GM12878 (cell line): ENCODE measurements around the gene SLC1A2. TPM values are rescaled to one million over a fixed set of nuclear protein-coding genes. Genes with fewer than 3 reads are reported as not detected.

Experiments used
- ATAC-seq: fragments of 200-7000 bp; cut with Tn5 transposase; 3 replicates; pipeline ENCODE4 v1.9.1; 2020; ENCODE audit warnings: mild to moderate bottlenecking, moderate library complexity
- BruUV-seq: library from RNA; stranded (reverse); fragments of 400-500 nt; replicated peaks from 2 replicates; lab custom pipeline; 2021; lab: Mats Ljungman, UMichigan
- CTCF ChIA-PET: fragments of 300-600 bp; sonication (Branson Sonifier 250); formaldehyde crosslinking; extraction: SDS; loops from one replicate; lab custom pipeline; 2021; ENCODE audit warnings: inconsistent platforms; lab: Yijun Ruan, JAX
- POLR2A ChIA-PET: fragments of 350-600 bp; formaldehyde crosslinking; extraction: SDS; loops from one replicate; lab custom pipeline; 2021; ENCODE audit warnings: inconsistent platforms; lab: Charles Lee
- RAD21 ChIA-PET: fragments of 300-600 bp; sonication (Branson Sonifier 250); formaldehyde crosslinking; loops from one replicate; lab custom pipeline; 2023; ENCODE audit warnings: antibody characterized with exemption; ENCODE audit not compliant: unreplicated experiment; lab: Charles Lee
- SMC1A ChIA-PET: fragments of 300-600 bp; sonication (Branson Sonifier 250); formaldehyde crosslinking; loops from one replicate; lab custom pipeline; 2023; ENCODE audit not compliant: unreplicated experiment, uncharacterized antibody; lab: Charles Lee
- DNase-seq: peaks from one replicate; pipeline ENCODE4 v3.0.0-alpha.2; 2011; ENCODE audit warnings: low read depth, low spot score
- FAIRE-seq: peaks from 3 replicates; lab custom pipeline; 2011; peaks lifted over from hg19 to GRCh38; lab: Jason Lieb, UNC
- H2AFZ ChIP-seq: 2 replicates; pipeline ENCODE4 v1.6.0; 2011; ENCODE audit warnings: low read depth, low read length, control low read depth; ENCODE audit not compliant: control insufficient read depth
- H3K27ac ChIP-seq: 2 replicates; pipeline ENCODE4 v1.5.1; 2011; ENCODE audit warnings: control low read depth; ENCODE audit not compliant: control insufficient read depth, insufficient read depth
- H3K27me3 ChIP-seq, 2 experiments: replicated peaks in 1 of 2; 2 replicates each; pipeline versions ENCODE4 v1.6.0 to v1.6.1; 2011; ENCODE audit warnings: low read length in 1 of 2; ENCODE audit not compliant: control insufficient read depth in 2 of 2, insufficient read depth in 2 of 2
- H3K36me3 ChIP-seq, 2 experiments: 2 replicates each; pipeline ENCODE4 v1.5.1; 2011; ENCODE audit warnings: low read length in 1 of 2; ENCODE audit not compliant: control insufficient read depth in 2 of 2, insufficient read depth in 2 of 2
- H3K4me1 ChIP-seq: 2 replicates; pipeline ENCODE4 v1.6.1; 2011; ENCODE audit warnings: mild to moderate bottlenecking, low read length, moderate library complexity, mixed read lengths; ENCODE audit not compliant: control insufficient read depth, insufficient read depth
- H3K4me2 ChIP-seq: 2 replicates; pipeline ENCODE4 v1.6.0; 2011; ENCODE audit warnings: control low read depth; ENCODE audit not compliant: control insufficient read depth, insufficient read depth
- H3K4me3 ChIP-seq: fragments of 200-600 bp; sonication (generic); 2 replicates; pipeline ENCODE4 v1.5.1; 2016
- H3K79me2 ChIP-seq: 2 replicates; pipeline ENCODE4 v1.6.0; 2011; ENCODE audit warnings: low read length; ENCODE audit not compliant: control insufficient read depth, insufficient read depth
- H3K9ac ChIP-seq: 2 replicates; pipeline ENCODE4 v1.8.0; 2011; ENCODE audit warnings: low read length, control low read depth, mixed read lengths; ENCODE audit not compliant: control insufficient read depth, insufficient read depth
- H3K9me3 ChIP-seq: replicated peaks from 3 replicates; pipeline ENCODE4 v1.5.1; 2011; ENCODE audit warnings: mild to moderate bottlenecking, low read length; ENCODE audit not compliant: control insufficient read depth, insufficient read depth
- H4K20me1 ChIP-seq: 2 replicates; pipeline ENCODE4 v1.6.0; 2011; ENCODE audit not compliant: control insufficient read depth, insufficient read depth
- CTCF ChIP-seq, 3 experiments: IDR thresholded peaks in 2 of 3; conservative IDR thresholded peaks in 1 of 3; 2 replicates each; pipeline ENCODE4 v1.5.1; 2011; ENCODE audit warnings: low read depth in 3 of 3, low read length in 3 of 3, mild to moderate bottlenecking in 3 of 3, control low read depth in 2 of 3, moderate library complexity in 2 of 3, inconsistent platforms in 1 of 3, mixed read lengths in 1 of 3; ENCODE audit not compliant: control insufficient read depth in 2 of 3, insufficient read depth in 1 of 3; ENCODE audit errors: extremely low read depth in 1 of 3
- E2F4 ChIP-seq: IDR thresholded peaks from 2 replicates; pipeline ENCODE4 v1.6.1; 2012; ENCODE audit warnings: low read depth, low read length, improper control_type of control experiment
- HCFC1 ChIP-seq: fragments of 150-350 bp; IDR thresholded peaks from 2 replicates; pipeline ENCODE4 v1.6.1; 2014; ENCODE audit warnings: low read length
- MEF2A ChIP-seq: IDR thresholded peaks from 2 replicates; pipeline ENCODE4 v1.6.1; 2011; ENCODE audit warnings: low read depth, mild to moderate bottlenecking, low read length, moderate library complexity; ENCODE audit not compliant: insufficient read depth
- RCOR1 ChIP-seq: conservative IDR thresholded peaks from 2 replicates; pipeline ENCODE4 v1.6.1; 2012; ENCODE audit warnings: low read depth, low read length, improper control_type of control experiment
- WGBS: methylation state at CpG from one replicate; pipeline ENCODE4 v1.1.6; 2016; ENCODE audit warnings: low lambda C conversion rate; ENCODE audit not compliant: insufficient replicate concordance, insufficient coverage; ENCODE audit errors: missing lambda C conversion rate; 5-methylcytosine and 5-hydroxymethylcytosine counted together
- in situ Hi-C: fragments of 300-500 bp; cut with MboI; formaldehyde crosslinking; loops from 9 replicates; pipeline ENCODE4 v1.14.3; 2018; ENCODE audit warnings: mixed read lengths
- intact Hi-C: fragments of 100-400 bp; cut with micrococcal nuclease; formaldehyde crosslinking; loops from one replicate; pipeline ENCODE4 v1.14.2; 2022; ENCODE audit not compliant: unreplicated experiment
- polyA plus RNA-seq, 11 experiments: library from polyadenylated mRNA; depleted of rRNA in 4 of 11; unstranded in 6 of 11; stranded (reverse) in 5 of 11; fragments of >200 nt; fragmentation: Nextera tagmentation in 4 of 11; fragmentation: Illumina TruSeq in 1 of 11; extraction: Ambion mirVana in 4 of 11; extraction: Trizol in 1 of 11; gene quantifications; 1 replicate in 1 of 11; 2 replicates in 10 of 11; pipeline versions ENCODE4 v1.2.1 to v1.2.3, GENCODE V29; 2011 to 2016; ENCODE audit warnings: inconsistent platforms in 2 of 11, missing spikeins in 2 of 11, low read depth in 1 of 11
- total RNA-seq, 4 experiments: library from RNA; depleted of rRNA in 3 of 4; stranded (reverse); fragments of >200 nt in 3 of 4; fragmentation: Illumina TruSeq in 1 of 4; extraction: Trizol in 1 of 4; gene quantifications; 2 replicates each; pipeline versions ENCODE4 v1.2.1 to v1.2.3, GENCODE V29; 2013 to 2021

The SLC1A2 gene
- total and polyA plus RNA-seq, 10 of the 15 experiments (the other 5 are each of a cell fraction or from before 2014, with no cell fraction given): 0.01 to 0.84 (median 0.22) TPM; not detected in 1

- TF ChIP-seq CTCF (IDR thresholded peaks at IDR 0.05 in 2 of 3, conservative IDR thresholded peaks at IDR 0.05 in 1 of 3; ENCODE audit: control insufficient read depth in 2 of 3, extremely low read depth in 1 of 3, insufficient read depth in 1 of 3, low read depth in 3 of 3, low read length in 3 of 3) (peak; percentile 73 to 82 (median 82)), HCFC1 (no peak), MEF2A (0 out of 2 replicates have a peak, but pooled peaks have one; percentile 9)
Measured at GRCh38 chr11:35237860-35238715, 181.3 kb downstream of the SLC1A2 start (continued).

GRCh38 chr11:35237351-35237750 is 182.0 kb downstream of the SLC1A2 start:
- Histone ChIP-seq H3K4me2 (no peak overlapping the region), H3K36me3 (no peaks in the 10 kb centered on the region), H3K4me3 (no peak overlapping the region), H3K4me1 (peaks cover 19% of the 10 kb centered on the region), H3K9ac (no peak overlapping the region), H3K79me2 (no peaks in the 10 kb centered on the region), H3K27ac (no peak overlapping the region)
- BruUV-seq: no TSS peak
- CTCF ChIA-PET: interaction anchor here (0.6 to 11.7 kb wide), 44 partner anchors 9 to 312 kb away, joined by 3 to 98 read pairs (median 4); no protein-coding TSS in a partner anchor
- FAIRE-seq (no peak), DNase-seq (no peak)
- no peak for TF ChIP-seq E2F4
- TF ChIP-seq RCOR1: no peak
- TF ChIP-seq, all 136 proteins: peak for 0
- intact Hi-C loops (loop anchor here (5.0 kb wide), 1 partner anchor 90 kb away; no protein-coding TSS in a partner anchor), in situ Hi-C loops (loop anchor here (5.0 kb wide), 2 partner anchors 240 to 315 kb away; no protein-coding TSS in a partner anchor)
- SMC1A ChIA-PET: interaction anchor here (0.9 to 6.5 kb wide), 29 partner anchors 12 to 312 kb away, joined by 3 to 64 read pairs (median 5); no protein-coding TSS in a partner anchor
- Histone ChIP-seq H3K9me3 (no peaks in the 10 kb centered on the region; the same call in 2 of the 3 replicates), H2AFZ (no peak overlapping the region), H3K27me3 (no peaks in the 10 kb centered on the region), H4K20me1 (no peaks in the 10 kb centered on the region)
- WGBS: 89% methylated on average over 1 of the region's 1 CpG
- no peak for ATAC-seq
- POLR2A ChIA-PET: interaction anchor here (1.2 kb wide), 1 partner anchor 91 kb away, joined by 3 read pairs; no protein-coding TSS in a partner anchor
- RAD21 ChIA-PET: interaction anchor here (0.7 to 7.4 kb wide), 20 partner anchors 38 to 312 kb away, joined by 3 to 79 read pairs (median 5); no protein-coding TSS in a partner anchor
